GM18951 (cell line): ENCODE data around the gene AKAP13.

Experiments
- POLR2A ChIP-seq: IDR thresholded peaks from 4 replicates; pipeline ENCODE4 v1.6.1; 2011; ENCODE audit warnings: mild to moderate bottlenecking; ENCODE audit not compliant: insufficient read length, insufficient read depth; ENCODE audit errors: extremely low read depth
- in situ Hi-C: fragments of 300-500 bp; cut with MboI; formaldehyde crosslinking; loops from one replicate; pipeline ENCODE4 v1.12.0; 2022; ENCODE audit warnings: low sequenced_read_pairs, mixed read lengths, inconsistent platforms; ENCODE audit not compliant: unreplicated experiment

The AKAP13 gene

DNA sequence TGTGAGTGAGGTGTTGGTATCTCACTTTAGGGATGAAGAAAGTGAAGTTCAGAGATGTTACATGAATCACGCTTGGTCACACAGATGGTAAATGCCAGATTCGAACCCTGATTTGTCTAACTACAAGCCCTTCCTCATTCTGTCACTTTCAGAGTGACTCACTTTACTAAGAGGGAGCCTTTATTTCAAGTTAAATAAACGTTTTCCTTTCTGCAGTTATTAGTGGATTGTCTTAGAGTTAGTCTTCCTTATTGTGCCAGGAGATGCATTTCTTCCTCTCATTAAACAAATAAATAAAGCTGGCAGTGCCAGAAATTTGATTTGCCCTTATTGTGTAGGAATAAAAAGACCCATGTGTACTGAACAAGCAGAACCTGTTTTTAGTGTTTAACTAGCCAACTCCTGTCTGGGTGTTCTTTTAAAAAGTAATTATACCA is 162.5 kb downstream of the AKAP13 start:
- in situ Hi-C loops = no loop called here
- no peak for TF ChIP-seq POLR2A

DNA sequence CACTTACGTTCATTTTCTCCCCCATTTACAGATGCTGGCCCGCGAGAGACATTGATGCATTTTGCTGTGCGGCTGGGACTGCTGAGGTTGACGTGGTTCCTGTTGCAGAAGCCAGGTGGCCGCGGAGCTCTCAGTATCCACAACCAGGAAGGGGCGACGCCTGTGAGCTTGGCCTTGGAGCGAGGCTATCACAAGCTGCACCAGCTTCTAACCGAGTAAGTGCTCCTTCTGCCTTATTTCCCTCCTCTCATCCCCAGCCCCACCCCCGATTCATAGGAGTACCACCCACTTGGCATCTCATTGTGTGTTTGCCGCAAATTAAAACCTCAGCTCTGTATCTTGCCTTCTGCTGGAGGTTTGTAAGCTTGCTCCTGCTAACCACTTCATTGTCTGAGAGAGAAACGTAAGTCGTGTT is 163.3 kb downstream of the AKAP13 start:
- TF ChIP-seq POLR2A = no peak
- in situ Hi-C loops = no loop called here

DNA sequence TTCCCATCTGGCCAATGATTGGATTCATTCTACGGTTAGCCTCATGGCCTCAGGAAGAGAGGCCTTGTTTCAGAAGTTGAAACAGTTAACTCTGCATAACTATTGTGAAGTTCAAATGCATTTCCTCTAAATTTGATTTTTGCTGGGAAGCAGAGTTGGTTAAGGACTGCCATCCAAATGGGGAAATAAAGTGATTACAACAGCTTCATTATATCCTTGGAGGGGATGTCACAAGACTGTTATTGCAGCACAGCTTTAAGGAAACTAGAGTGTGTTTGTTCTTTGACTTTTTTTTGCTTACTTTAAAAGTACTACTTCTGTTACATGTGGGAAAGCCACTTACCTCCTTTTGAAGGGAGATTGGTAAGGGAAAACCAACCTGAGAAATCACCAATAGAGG is 164.8 kb downstream of the AKAP13 start:
- in situ Hi-C loops = no loop called here
- TF ChIP-seq POLR2A = no peak

DNA sequence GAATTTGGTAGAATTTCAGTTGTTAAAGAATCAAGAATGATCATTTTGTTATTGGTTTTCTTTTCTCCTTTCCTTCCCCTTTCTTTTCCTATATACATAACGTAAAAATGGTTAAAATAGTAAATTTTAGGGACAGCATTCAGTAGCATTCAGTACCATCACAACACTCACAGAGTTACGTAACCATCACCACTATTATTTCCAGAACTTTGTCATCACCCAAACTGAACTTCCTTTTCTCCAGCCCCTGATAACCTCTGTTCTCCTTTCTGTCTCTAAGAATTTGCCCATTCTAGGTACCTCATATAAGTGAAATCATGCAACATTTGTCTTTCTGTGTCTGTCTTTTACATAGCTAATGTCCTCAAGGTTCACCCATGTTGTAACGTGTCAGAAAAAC is 165.3 kb downstream of the AKAP13 start:
- no peak for TF ChIP-seq POLR2A
- in situ Hi-C loops = no loop called here

DNA sequence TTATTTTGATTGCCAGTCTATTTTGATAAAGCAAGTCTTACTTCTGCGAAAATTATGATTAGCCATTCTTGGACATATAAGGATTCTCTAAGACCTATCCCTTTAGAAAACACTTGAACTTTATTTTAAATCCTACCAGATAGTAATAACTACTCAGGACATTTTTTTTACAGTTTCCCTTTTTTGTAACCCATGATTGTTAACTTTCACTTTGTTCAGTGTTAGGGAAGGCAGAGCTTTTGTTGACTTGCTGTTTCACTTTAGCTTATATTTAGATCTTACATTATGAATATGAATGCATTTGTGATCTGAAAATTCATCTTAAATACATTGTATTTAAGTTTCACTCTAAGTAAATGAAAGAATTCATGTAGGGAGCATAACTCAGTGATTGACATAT is 167.0 kb downstream of the AKAP13 start:
- in situ Hi-C loops = no loop called here
- no peak for TF ChIP-seq POLR2A

DNA sequence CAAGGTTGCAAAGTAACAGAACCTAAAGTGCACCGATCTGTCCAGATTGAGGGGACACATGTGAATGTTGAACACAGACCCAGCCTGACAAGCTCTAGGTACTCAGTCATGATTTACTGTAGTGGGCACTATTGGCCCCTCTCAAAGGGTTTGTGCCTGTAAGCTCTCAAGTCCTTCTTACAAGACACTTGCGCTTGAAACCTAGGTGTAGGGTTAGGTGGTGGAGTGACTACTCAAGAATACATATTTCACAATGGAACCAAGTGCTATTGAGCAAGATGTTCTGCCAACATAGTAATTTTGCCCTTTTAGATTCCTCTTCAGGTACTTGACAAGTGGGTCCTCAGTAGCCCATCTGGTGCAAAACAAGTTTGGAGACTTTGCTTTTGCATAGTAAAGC is 169.9 kb downstream of the AKAP13 start:
- in situ Hi-C loops = no loop called here

DNA sequence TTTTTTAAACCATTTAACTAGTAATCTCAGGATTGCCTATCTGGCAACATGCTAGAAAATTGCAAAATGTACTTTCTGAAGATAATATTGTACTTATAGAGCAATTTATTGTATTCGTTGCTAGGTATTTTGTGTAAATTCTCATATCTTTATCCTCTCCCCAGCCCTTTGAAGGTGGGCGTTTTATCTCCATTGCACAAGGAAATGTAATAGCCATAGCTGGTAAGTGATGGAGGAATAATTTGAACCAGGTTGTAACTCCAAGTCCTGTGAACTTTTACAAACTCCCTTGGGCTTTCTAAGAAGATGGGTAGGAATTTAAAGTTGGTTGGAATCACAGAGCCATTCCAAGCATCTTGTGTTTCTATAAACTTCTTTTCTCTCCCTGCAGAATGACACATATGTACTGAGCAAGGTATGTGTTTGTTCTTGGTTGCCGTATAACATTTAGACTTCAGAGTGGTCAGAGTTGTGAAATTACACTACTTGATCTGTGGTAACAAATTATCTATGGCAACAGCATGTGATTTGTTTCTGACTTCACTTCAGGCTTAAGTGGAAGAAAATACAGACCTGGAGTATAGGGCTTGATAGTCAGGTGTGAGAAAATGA is 170.9 kb downstream of the AKAP13 start:
- TF ChIP-seq POLR2A = no peak
- in situ Hi-C loops = no loop called here

More for the DNA sequence above, 169.9 kb downstream of the AKAP13 start:
- TF ChIP-seq POLR2A = no peak

DNA sequence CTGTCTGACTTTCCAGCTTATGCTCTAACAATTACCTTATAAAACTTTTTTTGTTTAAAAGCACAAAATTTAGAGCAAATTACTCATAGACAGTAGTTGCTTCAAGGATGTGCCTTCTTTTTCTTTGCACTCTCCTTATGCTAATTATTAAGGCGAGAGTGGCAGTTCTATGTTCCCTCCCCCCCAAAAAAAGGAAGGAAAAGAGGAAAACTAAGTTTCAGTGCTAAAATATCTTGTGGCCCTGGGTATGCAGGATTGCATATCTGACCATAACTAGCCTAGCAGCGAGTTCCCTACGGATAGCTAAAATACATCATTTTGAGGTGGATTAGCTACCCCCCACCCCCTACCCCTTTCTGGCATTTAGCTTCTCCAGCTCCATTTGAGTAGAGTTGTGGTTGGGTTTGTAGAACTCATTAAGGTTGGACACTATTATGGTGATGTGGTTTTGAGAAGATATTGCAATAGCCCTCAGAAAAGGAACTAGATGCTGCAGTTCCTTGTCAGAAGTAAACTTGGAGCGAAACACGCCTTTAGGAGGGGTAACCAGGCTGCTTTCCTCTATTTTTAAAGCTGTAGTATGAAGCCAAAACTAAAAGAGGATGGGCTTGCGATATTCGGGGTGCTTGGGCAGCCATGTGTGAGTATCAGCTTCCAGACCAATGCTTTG is 174.6 kb downstream of the AKAP13 start:
- in situ Hi-C loops = no loop called here

DNA sequence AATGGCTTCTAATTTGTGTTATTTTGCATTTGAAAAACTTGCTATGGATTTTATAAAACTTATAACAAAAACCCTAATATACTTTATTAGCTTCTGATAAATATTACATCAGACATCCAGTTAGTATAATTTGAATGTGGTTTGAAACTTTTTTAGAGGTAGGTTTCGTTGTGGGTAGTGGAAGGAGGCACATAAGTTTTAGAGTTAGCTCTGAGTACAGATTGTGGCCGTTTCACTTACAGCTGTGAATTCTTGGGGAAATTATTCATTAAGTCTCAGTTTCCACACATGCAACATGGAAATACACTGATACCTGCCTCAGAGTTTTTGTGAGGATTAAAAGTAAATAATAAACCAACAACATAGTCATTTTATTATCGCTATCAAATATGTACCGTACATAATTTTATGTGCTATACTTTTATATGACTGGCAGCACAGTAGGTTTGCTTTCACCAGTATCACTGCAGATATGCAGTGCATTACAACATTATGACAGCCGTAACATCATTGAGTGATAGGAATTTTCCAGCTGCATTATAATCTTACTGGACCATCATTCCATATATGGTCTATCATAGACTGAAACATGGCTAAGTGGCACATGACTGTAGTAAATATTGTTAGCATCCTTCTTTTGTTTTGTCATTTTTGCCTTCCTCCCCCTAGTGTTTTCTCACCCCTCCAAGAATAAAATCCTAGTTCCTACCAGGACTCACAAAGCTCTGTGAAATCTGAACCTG is 175.6 kb downstream of the AKAP13 start:
- TF ChIP-seq POLR2A = no peak
- in situ Hi-C loops = no loop called here

More for the DNA sequence above, 174.6 kb downstream of the AKAP13 start:
- TF ChIP-seq POLR2A = no peak

DNA sequence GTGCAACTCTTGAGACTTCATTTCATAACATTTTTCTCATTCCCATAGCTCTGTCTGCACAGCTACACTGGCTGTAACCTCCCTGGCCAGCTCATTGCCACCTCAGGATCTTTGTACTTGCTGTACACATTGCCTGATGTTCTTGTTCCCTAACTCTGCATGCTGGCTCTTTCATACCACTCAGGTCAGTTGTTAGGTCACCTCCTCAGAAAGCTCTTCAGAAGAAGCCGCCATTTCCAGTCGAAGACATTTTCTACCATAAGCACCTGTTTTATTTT is 176.2 kb downstream of the AKAP13 start:
- in situ Hi-C loops = no loop called here
- no peak for TF ChIP-seq POLR2A

DNA sequence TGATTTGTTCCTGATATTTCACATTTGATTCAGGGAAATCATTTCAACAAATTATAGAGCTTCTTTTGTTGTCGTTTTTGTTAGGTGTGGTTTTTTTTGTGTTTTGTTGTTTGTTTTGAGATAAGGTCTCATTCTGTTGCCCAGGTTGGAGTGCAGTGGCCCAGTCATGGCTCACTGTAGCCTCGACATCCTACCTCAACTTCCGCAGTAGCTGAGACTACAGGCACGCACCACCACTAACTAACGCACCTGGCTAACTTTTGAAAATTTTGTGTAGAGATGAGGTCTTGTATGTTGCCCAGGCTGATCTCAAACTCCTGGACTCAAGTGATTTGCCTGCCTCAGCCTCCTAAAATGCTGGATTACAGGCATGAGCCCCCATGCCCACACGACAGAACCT is 177.0 kb downstream of the AKAP13 start:
- in situ Hi-C loops = no loop called here
- TF ChIP-seq POLR2A = no peak

DNA sequence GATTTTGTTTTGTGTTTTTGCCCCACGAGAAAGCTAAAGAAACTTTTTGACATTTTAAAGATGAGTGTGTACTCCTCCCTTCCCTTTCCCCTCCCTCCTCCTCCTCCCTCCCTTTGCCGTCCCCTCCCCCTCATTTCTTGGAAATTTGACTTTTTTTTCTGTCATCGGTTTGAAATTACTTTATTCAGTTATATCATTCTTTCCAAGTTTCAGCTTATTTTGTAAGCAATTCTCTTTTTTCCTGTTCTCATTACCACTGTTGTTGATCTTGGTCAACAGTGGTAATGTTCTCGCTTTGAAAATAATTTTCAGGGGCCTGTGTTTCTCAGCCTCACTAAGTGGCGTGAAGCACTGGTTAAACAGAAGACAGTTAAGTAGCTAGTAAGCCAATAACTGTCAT is 178.4 kb downstream of the AKAP13 start:
- in situ Hi-C loops = no loop called here
- TF ChIP-seq POLR2A = no peak

DNA sequence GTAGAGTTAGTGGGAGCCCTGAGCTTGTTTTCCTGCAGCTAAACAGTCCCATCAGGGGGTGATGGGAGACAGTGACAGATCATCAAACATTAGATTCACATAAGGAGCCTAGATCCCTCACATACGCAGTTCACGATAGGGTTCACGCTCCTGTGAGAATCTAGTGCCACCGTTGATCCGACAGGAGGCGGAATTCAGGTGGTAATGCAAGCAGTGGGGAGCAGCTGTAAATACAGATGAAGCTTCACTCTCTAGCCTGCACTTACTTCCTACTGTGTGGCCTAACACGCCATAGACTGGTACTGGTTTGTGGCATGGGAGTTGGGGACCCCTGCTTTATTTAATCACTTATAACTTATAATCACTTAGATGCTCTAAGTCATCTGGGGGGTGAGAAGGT is 179.1 kb downstream of the AKAP13 start:
- no peak for TF ChIP-seq POLR2A
- in situ Hi-C loops = no loop called here

DNA sequence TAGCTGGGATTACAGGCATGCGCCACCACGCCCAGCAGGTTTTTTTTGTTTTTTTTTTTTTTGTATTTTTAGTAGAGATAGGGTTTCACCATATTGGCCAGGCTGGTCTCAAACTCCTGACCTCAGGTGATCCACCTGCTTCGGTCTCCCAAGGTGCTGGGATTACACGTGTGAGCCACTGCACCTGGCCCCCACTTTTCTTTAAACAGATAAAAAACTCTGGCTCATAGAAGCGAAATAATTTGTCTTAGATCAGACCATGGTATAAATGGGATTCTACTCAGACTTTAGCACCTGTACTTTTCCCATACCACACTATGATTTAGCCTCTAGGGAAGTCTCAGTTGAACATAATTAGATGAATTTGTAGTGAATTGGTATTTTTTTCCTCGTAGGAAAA is 182.4 kb downstream of the AKAP13 start:
- no peak for TF ChIP-seq POLR2A
- in situ Hi-C loops = no loop called here
